Activated naive CD8-positive, alpha-beta T cell treated with anti-CD3 and anti-CD28 coated beads, Interleukin-2, amount 10 ng/mL, durations not matched to agents 7 days and 5 days (primary cell): ENCODE data around the gene OVCA2. TPM values are rescaled to one million over a fixed set of nuclear protein-coding genes. Genes with fewer than 3 reads are reported as not detected.

Source experiments
- ATAC-seq: fragments of 150-1000 bp; cut with Tn5 transposase; one replicate; pipeline ENCODE4 v1.10.0; 2021; ENCODE audit warnings: low read depth, moderate library complexity
- POLR2A ChIA-PET: fragments of 350-600 bp; sonication (Branson Sonifier 250); formaldehyde crosslinking; loops from one replicate; lab custom pipeline; 2021; ENCODE audit warnings: antibody characterized with exemption; lab: Charles Lee
- DNase-seq: peaks from one replicate; pipeline ENCODE4 v3.0.0; 2021
- H3K27ac Mint-ChIP-seq: one replicate; pipeline ENCODE4 v1.8.0; 2022; ENCODE audit warnings: mild to moderate bottlenecking, mixed read lengths
- H3K27me3 Mint-ChIP-seq: one replicate; pipeline ENCODE4 v1.8.0; 2022; ENCODE audit warnings: mild to moderate bottlenecking, moderate library complexity, mixed read lengths
- H3K36me3 Mint-ChIP-seq: one replicate; pipeline ENCODE4 v1.8.0; 2021; ENCODE audit warnings: mild to moderate bottlenecking, mixed read lengths
- H3K4me1 Mint-ChIP-seq: one replicate; pipeline ENCODE4 v1.8.0; 2021; ENCODE audit warnings: mixed read lengths
- H3K4me3 Mint-ChIP-seq: one replicate; pipeline ENCODE4 v1.8.0; 2022; ENCODE audit warnings: mild to moderate bottlenecking, moderate library complexity, mixed read lengths
- H3K9me3 Mint-ChIP-seq: one replicate; pipeline ENCODE4 v1.8.0; 2021; ENCODE audit warnings: mixed read lengths
- total RNA-seq, 2 experiments: library from RNA; stranded (reverse); gene quantifications; one replicate each; pipeline ENCODE4 v1.2.3, GENCODE V29; 2021

OVCA2 gene
- total RNA-seq, 2 experiments from 2014 or later = 32.0 to 35.5 TPM

GRCh38 chr17:2062571-2063183, 20.9 kb downstream of the OVCA2 start:
- DNase-seq (no peak), ATAC-seq (no peak)
- no peaks in the 10 kb centered on the region for H3K27me3 Mint-ChIP-seq
- no peak overlapping the region for H3K4me3 Mint-ChIP-seq
- POLR2A ChIA-PET = interaction anchor here (0.7 kb wide), 1 partner anchor 12 kb away, joined by 3 read pairs; no protein-coding TSS in a partner anchor
- peaks cover 47% of the 10 kb centered on the region for H3K4me1 Mint-ChIP-seq
- peak overlapping the region; percentile 78 for H3K27ac Mint-ChIP-seq
- peaks cover 23% of the 10 kb centered on the region for H3K36me3 Mint-ChIP-seq
- H3K9me3 Mint-ChIP-seq = no peaks in the 10 kb centered on the region

GRCh38 chr17:2063261-2064146, 21.7 kb downstream of the OVCA2 start:
- POLR2A ChIA-PET = interaction anchor here (1.1 to 1.7 kb wide), 2 partner anchors 8 to 182 kb away, joined by 4 to 8 read pairs; partner anchors contain the start of gene HIC1
- Mint-ChIP-seq H3K9me3 (no peaks in the 10 kb centered on the region), H3K27ac (peak overlapping the region; percentile 71), H3K4me1 (peaks cover 55% of the 10 kb centered on the region), H3K4me3 (no peak overlapping the region), H3K36me3 (peaks cover 22% of the 10 kb centered on the region), H3K27me3 (no peaks in the 10 kb centered on the region)
- DNase-seq = no peak
- ATAC-seq = no peak

GRCh38 chr17:2064147-2064489, 22.3 kb downstream of the OVCA2 start:
- Mint-ChIP-seq H3K36me3 (peaks cover 28% of the 10 kb centered on the region), H3K4me3 (no peak overlapping the region), H3K27me3 (no peaks in the 10 kb centered on the region), H3K27ac (peak overlapping the region; percentile 71), H3K4me1 (peaks cover 61% of the 10 kb centered on the region), H3K9me3 (no peaks in the 10 kb centered on the region)
- POLR2A ChIA-PET = interaction anchor here (1.1 to 1.7 kb wide), 2 partner anchors 9 to 181 kb away, joined by 4 to 8 read pairs; partner anchors contain the start of gene HIC1
- no peak for DNase-seq
- no peak for ATAC-seq

GRCh38 chr17:2064520-2064971, 22.7 kb downstream of the OVCA2 start:
- Mint-ChIP-seq H3K4me1 (peaks cover 63% of the 10 kb centered on the region), H3K27me3 (no peaks in the 10 kb centered on the region), H3K36me3 (peaks cover 29% of the 10 kb centered on the region), H3K4me3 (no peak overlapping the region), H3K9me3 (no peaks in the 10 kb centered on the region), H3K27ac (peak overlapping the region; percentile 72)
- DNase-seq (no peak), ATAC-seq (peak; percentile 5)
- POLR2A ChIA-PET = interaction anchor here (1.1 to 1.7 kb wide), 3 partner anchors 9 to 180 kb away, joined by 4 to 8 read pairs (median 6); partner anchors contain the start of gene HIC1

GRCh38 chr17:2064980-2065785, 23.4 kb downstream of the OVCA2 start:
- no peaks in the 10 kb centered on the region for H3K27me3 Mint-ChIP-seq
- ATAC-seq = peak; percentile 66
- POLR2A ChIA-PET = interaction anchor here (0.5 to 1.7 kb wide), 6 partner anchors 8 to 352 kb away, joined by 3 to 8 read pairs (median 4); partner anchors contain the start of gene HIC1
- peak overlapping the region; percentile 72 for H3K27ac Mint-ChIP-seq
- H3K4me1 Mint-ChIP-seq = peaks cover 65% of the 10 kb centered on the region
- peaks cover 25% of the 10 kb centered on the region for H3K36me3 Mint-ChIP-seq
- peak; percentile 79 for DNase-seq
- no peaks in the 10 kb centered on the region for H3K9me3 Mint-ChIP-seq
- no peak overlapping the region for H3K4me3 Mint-ChIP-seq

- peaks cover 21% of the 10 kb centered on the region for H3K36me3 Mint-ChIP-seq
- DNase-seq = no peak
- no peak overlapping the region for H3K27ac Mint-ChIP-seq
- H3K4me1 Mint-ChIP-seq = peaks cover 65% of the 10 kb centered on the region
- no peak for ATAC-seq
- H3K4me3 Mint-ChIP-seq = no peak overlapping the region
- H3K9me3 Mint-ChIP-seq = no peaks in the 10 kb centered on the region
- POLR2A ChIA-PET = interaction anchor here (0.7 to 1.5 kb wide), 4 partner anchors 9 to 179 kb away, joined by 3 to 6 read pairs (median 3); no protein-coding TSS in a partner anchor
- no peaks in the 10 kb centered on the region for H3K27me3 Mint-ChIP-seq
These were observed 24.2 kb downstream of the OVCA2 start for GRCh38 chr17:2065949-2066400.

GRCh38 chr17:2067048-2067561, 25.3 kb downstream of the OVCA2 start:
- peak overlapping the region; percentile 59 for H3K27ac Mint-ChIP-seq

GRCh38 chr17:2067608-2068024, 25.8 kb downstream of the OVCA2 start:
- Mint-ChIP-seq H3K4me1 (peaks cover 65% of the 10 kb centered on the region), H3K36me3 (peaks cover 24% of the 10 kb centered on the region), H3K27me3 (no peaks in the 10 kb centered on the region), H3K4me3 (no peak overlapping the region), H3K27ac (peak overlapping the region; percentile 59), H3K9me3 (no peaks in the 10 kb centered on the region)
- DNase-seq (no peak), ATAC-seq (no peak)
- POLR2A ChIA-PET = interaction anchor here (0.5 to 2.3 kb wide), 3 partner anchors 12 to 288 kb away, joined by 3 to 10 read pairs (median 6); partner anchors contain the start of gene HIC1

More at GRCh38 chr17:2067048-2067561, 25.3 kb downstream of the OVCA2 start:
- POLR2A ChIA-PET = interaction anchor here (0.5 kb wide), 1 partner anchor 288 kb away, joined by 3 read pairs; no protein-coding TSS in a partner anchor
- H3K36me3 Mint-ChIP-seq = peaks cover 24% of the 10 kb centered on the region
- no peaks in the 10 kb centered on the region for H3K9me3 Mint-ChIP-seq
- peaks cover 68% of the 10 kb centered on the region for H3K4me1 Mint-ChIP-seq
- no peaks in the 10 kb centered on the region for H3K27me3 Mint-ChIP-seq
- DNase-seq (no peak), ATAC-seq (no peak)
- H3K4me3 Mint-ChIP-seq = no peak overlapping the region

- H3K27ac Mint-ChIP-seq = peak overlapping the region; percentile 59
- POLR2A ChIA-PET = interaction anchor here (1.2 to 2.3 kb wide), 4 partner anchors 9 to 177 kb away, joined by 4 to 10 read pairs (median 5); partner anchors contain the start of gene HIC1
- no peaks in the 10 kb centered on the region for H3K27me3 Mint-ChIP-seq
- H3K4me1 Mint-ChIP-seq = peaks cover 63% of the 10 kb centered on the region
- ATAC-seq = no peak
- no peaks in the 10 kb centered on the region for H3K9me3 Mint-ChIP-seq
- H3K36me3 Mint-ChIP-seq = peaks cover 24% of the 10 kb centered on the region
- no peak for DNase-seq
- no peak overlapping the region for H3K4me3 Mint-ChIP-seq
These were observed 26.3 kb downstream of the OVCA2 start for GRCh38 chr17:2068031-2068518.

GRCh38 chr17:2068519-2069051, 26.8 kb downstream of the OVCA2 start:
- Mint-ChIP-seq H3K4me3 (peak overlapping the region; percentile 16), H3K27ac (peak overlapping the region; percentile 55), H3K9me3 (no peaks in the 10 kb centered on the region), H3K4me1 (peaks cover 62% of the 10 kb centered on the region), H3K36me3 (peaks cover 24% of the 10 kb centered on the region), H3K27me3 (no peaks in the 10 kb centered on the region)
- ATAC-seq (no peak), DNase-seq (no peak)
- POLR2A ChIA-PET = interaction anchor here (0.7 to 2.3 kb wide), 5 partner anchors 10 to 176 kb away, joined by 4 to 10 read pairs (median 4); partner anchors contain the start of gene HIC1

- DNase-seq (no peak), ATAC-seq (peak; percentile 79)
- Mint-ChIP-seq H3K36me3 (peaks cover 22% of the 10 kb centered on the region), H3K27ac (peak overlapping the region; percentile 70), H3K27me3 (no peaks in the 10 kb centered on the region), H3K4me1 (peaks cover 55% of the 10 kb centered on the region), H3K4me3 (peak overlapping the region; percentile 39), H3K9me3 (no peaks in the 10 kb centered on the region)
- POLR2A ChIA-PET = interaction anchor here (0.6 to 2.5 kb wide), 7 partner anchors 11 to 198 kb away, joined by 3 to 12 read pairs (median 4); no protein-coding TSS in a partner anchor
These were observed 28.6 kb downstream of the OVCA2 start for GRCh38 chr17:2070241-2071023.
